BE2C (cell line): ENCODE measurements around the gene KRTAP16-1.

Experiments
- DNase-seq: peaks from one replicate; pipeline ENCODE4 v3.0.0-alpha.2; 2020
- H3K27me3 ChIP-seq: fragments of 250-450 bp; sonication (Bioruptor Pico); 2 replicates; pipeline ENCODE4 v1.5.1; 2020; ENCODE audit warnings: mild to moderate bottlenecking
- H3K36me3 ChIP-seq: fragments of 250-450 bp; sonication (Bioruptor Pico); 2 replicates; pipeline ENCODE4 v1.5.1; 2020; ENCODE audit warnings: mild to moderate bottlenecking
- H3K4me1 ChIP-seq: fragments of 250-450 bp; sonication (Bioruptor Pico); 2 replicates; pipeline ENCODE4 v1.5.1; 2020
- H3K4me3 ChIP-seq: 2 replicates; pipeline ENCODE4 v1.5.1; 2011; ENCODE audit warnings: low read depth, low read length
- H3K9me3 ChIP-seq: fragments of 250-450 bp; sonication (Bioruptor Pico); 2 replicates; pipeline ENCODE4 v1.5.1; 2020
- CTCF ChIP-seq: IDR thresholded peaks from 2 replicates; pipeline ENCODE4 v1.5.1; 2012; ENCODE audit warnings: mild to moderate bottlenecking, low read depth, low read length

The KRTAP16-1 gene

GRCh38 chr17:41325611-41326010, 16.5 kb upstream of the KRTAP16-1 start:
- no peaks in the 10 kb centered on the region for H3K36me3 ChIP-seq
- no peaks in the 10 kb centered on the region; the same call in 1 of the 2 replicates for H3K4me1 ChIP-seq
- no peak overlapping the region for H3K4me3 ChIP-seq
- no peak for TF ChIP-seq CTCF
- H3K9me3 ChIP-seq: no peaks in the 10 kb centered on the region
- no peak for DNase-seq
- H3K27me3 ChIP-seq: no peaks in the 10 kb centered on the region

GRCh38 chr17:41325126-41325525, 16.0 kb upstream of the KRTAP16-1 start:
- no peak for TF ChIP-seq CTCF
- Histone ChIP-seq H3K27me3 (no peaks in the 10 kb centered on the region), H3K4me3 (no peak overlapping the region), H3K4me1 (no peaks in the 10 kb centered on the region; the same call in 1 of the 2 replicates), H3K9me3 (no peaks in the 10 kb centered on the region), H3K36me3 (no peaks in the 10 kb centered on the region)
- no peak for DNase-seq

GRCh38 chr17:41324180-41325075, 15.3 kb upstream of the KRTAP16-1 start:
- Histone ChIP-seq H3K36me3 (no peaks in the 10 kb centered on the region), H3K27me3 (no peaks in the 10 kb centered on the region; the same call in 1 of the 2 replicates), H3K4me1 (no peaks in the 10 kb centered on the region; the same call in 1 of the 2 replicates), H3K4me3 (no peak overlapping the region), H3K9me3 (no peaks in the 10 kb centered on the region)
- DNase-seq: no peak
- TF ChIP-seq CTCF: peak; percentile 38

- Histone ChIP-seq H3K27me3 (no peaks in the 10 kb centered on the region; the same call in 1 of the 2 replicates), H3K4me3 (no peak overlapping the region), H3K4me1 (no peaks in the 10 kb centered on the region; the same call in 1 of the 2 replicates), H3K9me3 (no peaks in the 10 kb centered on the region), H3K36me3 (no peaks in the 10 kb centered on the region)
- no peak for DNase-seq
- TF ChIP-seq CTCF: no peak
Measured at GRCh38 chr17:41322903-41323895, 14.1 kb upstream of the KRTAP16-1 start.

GRCh38 chr17:41322094-41322902, 13.2 kb upstream of the KRTAP16-1 start:
- no peaks in the 10 kb centered on the region for H3K9me3 ChIP-seq
- H3K27me3 ChIP-seq: peaks cover under 1% of the 10 kb centered on the region
- TF ChIP-seq CTCF: peak; percentile 80
- no peaks in the 10 kb centered on the region; the same call in 1 of the 2 replicates for H3K4me1 ChIP-seq
- no peak overlapping the region for H3K4me3 ChIP-seq
- no peaks in the 10 kb centered on the region for H3K36me3 ChIP-seq
- no peak for DNase-seq
